Measurements from ENCODE around the gene TECPR2.

TECPR2 gene

DNA sequence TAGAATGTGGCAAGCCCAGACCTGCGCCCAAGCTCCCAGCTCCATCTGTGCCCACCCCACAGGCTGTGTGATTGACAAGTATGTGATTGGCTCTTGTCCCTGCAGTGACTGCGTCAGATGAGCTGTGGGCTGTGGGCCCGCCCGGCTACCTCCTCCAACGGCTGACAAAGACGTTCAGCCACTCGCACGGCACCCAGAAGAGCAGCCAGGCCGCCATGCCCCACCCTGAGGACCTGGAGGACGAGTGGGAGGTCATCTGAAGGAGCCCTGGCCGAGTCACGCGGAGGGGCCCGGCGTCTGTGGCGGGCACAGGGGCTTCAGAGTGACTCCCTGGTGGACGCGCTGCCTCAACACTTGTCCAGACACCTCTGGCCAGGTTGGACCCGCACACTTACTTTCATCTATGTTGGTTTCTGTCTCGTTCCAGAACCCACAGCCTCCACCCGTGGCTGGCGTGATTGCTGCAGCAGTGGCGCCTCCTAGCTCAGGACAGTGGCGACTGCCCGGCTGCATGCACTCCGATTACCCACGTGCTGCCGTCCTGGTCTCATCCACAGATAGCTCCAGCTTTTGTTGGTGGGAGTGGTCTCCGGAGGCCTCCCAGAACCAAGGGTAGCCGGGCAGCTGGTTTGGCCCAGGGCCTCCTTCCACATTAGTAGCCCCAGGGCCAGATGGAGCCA, 135.4 kb downstream of the TECPR2 start:
- no peak for DNase-seq

DNA sequence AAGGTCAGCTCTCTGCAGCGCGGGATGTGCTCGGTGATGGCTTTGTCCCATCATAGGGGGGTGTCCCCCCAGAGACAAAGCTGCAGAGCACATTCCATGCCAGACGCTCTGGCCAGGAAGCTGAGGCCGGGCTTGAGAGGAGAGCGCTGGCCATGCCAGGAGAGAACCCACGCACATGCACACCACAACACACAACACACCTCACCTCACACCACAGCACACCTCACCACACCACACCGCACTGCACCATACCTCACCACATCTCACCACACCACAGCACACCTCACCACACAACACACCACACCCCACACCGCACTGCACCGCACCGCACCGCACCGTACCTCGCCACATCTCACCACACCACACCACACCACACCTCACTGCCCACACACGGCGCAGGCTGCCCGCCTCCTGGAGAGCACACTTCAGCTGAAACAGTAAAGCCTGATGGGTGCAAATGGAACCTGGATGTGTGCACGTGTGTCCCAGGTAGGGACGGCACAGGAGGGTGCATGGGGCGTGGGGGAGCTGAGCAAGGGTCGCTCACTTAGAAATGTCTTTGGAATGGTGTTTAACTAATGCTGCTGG, 136.0 kb downstream of the TECPR2 start:
- DNase-seq: no peak

DNA sequence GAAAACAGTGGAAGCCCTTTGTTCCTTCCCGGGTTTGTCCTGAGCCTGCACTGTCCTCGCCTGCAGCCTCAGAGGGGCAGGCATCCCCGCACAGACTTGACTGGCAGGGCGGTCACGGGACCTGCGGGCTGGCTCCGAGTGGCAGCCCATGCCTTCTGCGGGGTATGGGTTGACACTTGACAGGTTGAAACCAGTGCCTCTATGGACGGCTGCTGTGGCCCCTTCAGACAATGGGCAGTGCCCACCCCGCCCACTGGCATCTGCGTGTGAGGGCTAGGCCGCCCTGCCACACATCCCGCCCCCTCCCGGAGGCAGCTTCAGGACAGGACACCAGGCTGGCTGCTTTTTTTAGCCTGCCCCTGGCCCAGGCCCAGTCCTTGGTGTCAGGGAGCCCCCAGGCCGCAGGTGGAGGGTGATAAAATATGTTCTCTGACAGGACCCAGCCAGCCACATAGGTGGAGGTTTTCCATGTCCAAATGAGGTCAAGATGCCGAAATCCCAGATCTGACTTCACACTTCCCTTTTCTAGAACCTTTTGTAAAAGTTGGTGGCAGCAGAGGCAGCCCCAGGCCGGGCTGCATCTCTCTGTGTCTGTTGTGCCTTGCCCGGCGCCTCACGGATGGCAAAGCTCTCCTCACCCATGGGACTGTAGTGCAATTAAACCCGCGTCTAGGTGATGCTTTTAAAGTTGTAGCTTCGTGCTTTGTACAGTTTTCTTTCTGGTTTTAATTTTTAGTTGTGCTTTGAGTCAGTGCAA, 136.8 kb downstream of the TECPR2 start:
- no peak for DNase-seq

DNA sequence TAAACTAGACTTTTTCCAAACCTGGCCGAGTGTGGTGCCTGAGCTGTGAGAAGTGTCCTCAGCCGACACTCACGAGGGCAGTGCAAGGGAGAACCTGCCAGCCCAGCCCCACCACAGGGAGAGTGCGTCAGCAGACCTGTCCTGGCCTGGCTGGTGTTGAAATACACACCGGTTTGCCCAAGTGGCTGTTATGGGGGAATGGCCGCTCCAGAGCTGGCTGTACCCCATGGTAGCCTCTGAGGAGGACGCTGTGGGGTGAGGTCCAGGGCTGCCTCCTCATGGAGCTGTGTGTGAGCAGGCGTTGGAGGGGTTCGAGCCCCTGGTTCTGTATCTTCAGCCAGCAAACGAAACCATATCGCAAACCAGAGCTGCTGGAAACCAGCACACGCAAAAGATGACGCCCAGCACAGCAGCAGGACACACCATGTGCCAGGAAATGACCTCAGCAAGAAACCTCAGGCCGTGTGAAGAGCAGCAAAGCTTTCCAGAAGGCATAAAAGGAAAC, 137.5 kb downstream of the TECPR2 start:
- no peak for DNase-seq

DNA sequence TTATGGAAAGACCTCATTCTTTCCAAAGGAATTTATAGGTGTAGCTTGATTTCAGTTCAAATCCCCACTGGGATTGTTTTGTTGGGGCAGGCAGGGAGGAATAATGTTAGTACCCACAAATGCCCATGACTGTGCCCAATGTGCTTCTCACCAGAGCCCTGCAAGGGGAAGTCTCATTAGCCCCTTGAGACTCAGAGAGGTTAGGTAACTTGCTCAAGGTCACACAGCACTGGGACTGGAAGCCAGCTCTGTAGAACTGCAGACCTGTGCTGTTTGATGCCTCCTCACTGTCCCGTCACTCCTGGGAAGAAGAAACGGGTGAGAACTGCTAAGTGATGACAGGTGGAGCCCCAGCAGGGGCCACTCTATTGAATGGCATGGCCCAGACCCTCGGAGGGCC, 138.0 kb downstream of the TECPR2 start:
- DNase-seq: no peak

DNA sequence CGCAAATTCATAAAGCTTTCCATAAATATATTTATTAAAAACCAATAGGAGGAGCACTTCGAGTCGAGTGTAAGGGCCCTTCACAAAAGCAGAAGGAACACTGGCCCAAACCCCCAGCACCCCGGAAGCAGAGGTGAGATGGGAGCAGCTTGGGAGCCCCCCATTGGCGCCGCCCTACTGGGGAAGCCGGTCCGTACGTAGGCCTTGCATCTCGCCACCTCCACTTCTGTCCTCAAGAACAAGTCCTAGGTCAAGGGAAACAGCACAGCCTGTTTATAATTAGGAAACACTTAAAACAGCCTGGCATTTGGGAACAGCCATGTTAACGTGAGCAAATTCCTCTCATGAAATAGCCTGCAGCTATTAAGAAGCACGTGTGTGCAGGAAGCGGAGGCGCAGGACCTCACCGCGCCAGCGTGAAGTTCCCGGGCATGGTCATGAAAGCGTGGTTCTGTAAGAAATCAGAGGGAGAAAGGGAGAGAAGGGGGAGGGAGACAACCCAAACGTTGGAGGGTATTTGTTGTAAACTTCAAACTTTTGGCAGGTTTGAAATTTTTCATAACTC, 139.1 kb downstream of the TECPR2 start:
- DNase-seq: no peak

DNA sequence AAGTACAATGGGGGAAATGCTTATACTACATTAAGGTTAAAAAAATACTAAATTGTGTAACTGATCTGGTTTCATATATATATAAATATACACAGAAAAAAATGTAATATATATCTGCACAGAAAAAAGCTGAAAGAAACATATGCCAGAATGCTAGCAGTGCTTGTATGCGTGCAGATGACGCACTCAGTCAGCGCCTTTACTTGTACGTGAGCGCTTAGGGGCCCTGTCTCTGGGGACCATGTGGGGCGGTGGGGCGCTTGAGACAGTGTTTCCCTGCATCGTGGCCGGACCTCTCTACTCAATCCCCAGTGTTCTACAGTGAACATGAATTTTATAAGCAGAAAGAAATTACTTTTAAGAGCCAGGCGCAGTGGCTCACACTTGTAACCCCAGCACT, 139.8 kb downstream of the TECPR2 start:
- no peak for DNase-seq

DNA sequence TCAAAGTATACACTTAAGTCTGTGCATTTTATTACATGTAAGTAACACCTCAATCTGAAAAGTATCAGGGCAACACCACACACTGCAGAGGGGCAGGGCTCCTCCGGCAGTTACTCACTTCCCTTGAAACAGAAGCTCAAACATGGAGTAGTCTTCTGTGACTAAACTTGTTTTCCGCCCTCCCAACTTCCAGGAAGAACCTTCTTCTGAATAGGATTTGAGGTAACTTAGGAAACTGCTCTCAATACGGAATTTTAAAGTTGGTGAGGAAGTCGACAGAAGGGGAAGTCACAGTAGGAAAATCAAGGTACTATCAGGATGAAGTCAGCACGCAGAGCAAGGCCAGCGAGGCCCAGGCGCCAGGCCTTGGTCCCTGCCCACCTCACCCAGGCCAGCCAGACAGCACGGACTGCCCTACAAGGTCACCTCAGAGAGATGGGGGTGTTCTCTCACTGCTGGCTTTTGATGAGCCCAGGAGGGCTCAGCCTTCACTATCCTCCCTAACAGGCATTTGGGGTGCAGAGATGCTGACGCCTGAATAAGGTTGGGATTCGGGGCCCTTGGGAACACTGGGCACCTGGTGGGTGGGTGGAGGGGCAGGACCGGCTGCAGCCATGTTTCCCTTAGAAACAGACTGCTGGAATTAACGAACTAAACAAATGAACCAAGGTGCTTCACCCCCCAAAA, 141.0 kb downstream of the TECPR2 start:
- DNase-seq: no peak

DNA sequence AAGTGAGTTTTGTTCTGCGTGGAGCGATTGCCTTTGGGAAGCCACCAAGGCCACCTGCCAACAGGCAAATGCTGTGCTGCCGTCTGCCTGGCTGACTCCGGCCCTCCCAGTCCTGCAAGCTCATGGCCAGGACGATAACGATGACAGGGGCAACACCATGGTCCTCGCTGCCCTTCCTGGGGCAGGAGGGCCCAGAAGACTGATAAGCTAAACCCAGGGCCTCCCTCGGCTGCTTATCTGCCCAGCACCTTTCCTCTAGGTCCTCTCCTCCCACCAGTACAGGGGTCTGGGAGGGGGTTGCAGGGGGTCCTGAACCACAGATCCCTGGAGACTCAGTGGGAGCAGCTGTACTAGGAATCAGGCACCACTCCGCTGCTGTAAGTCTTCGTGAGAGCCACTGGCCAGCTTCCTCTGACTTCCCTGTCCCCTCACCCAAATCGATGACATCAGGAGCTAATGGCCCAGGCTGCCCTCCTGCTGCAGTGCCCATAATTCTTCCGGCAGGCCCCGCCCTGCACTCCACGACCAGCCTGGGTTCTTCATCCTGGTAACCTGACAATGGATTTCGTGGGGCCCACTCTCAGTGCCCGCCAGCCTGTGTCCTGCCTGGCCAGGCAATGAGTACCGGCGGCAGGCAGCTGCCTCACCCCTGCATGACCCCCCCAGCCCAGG, 141.7 kb downstream of the TECPR2 start:
- no peak for DNase-seq

DNA sequence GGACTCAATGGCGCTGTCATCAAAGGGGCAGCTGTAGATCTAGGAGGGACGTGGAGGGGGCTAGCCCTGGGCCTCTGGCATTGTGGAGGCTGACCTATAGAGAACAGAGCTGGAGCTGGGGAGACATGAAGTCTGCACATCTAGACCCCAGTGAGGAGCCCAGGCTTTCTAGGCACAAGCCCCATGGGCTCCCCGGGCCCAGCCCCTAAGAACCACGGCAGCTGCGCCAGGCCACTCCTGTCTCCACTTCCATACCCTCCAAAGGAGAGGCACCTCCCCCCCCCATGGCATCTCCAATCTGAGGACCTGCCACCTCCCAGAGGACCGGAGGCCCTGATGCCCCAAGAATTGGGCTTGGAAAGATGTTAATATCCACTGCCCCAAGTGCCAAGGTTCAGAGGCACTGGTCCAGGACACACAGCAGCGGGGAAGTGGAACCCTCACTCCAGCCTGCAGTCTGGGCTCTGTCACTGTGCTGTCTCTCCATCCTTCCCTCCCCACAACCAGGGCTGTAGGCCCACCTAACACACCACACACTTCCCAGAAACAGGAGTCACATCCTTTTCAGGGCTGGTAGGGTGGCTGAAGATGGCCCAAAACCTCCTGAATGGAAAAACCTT, 142.4 kb downstream of the TECPR2 start:
- DNase-seq: no peak

DNA sequence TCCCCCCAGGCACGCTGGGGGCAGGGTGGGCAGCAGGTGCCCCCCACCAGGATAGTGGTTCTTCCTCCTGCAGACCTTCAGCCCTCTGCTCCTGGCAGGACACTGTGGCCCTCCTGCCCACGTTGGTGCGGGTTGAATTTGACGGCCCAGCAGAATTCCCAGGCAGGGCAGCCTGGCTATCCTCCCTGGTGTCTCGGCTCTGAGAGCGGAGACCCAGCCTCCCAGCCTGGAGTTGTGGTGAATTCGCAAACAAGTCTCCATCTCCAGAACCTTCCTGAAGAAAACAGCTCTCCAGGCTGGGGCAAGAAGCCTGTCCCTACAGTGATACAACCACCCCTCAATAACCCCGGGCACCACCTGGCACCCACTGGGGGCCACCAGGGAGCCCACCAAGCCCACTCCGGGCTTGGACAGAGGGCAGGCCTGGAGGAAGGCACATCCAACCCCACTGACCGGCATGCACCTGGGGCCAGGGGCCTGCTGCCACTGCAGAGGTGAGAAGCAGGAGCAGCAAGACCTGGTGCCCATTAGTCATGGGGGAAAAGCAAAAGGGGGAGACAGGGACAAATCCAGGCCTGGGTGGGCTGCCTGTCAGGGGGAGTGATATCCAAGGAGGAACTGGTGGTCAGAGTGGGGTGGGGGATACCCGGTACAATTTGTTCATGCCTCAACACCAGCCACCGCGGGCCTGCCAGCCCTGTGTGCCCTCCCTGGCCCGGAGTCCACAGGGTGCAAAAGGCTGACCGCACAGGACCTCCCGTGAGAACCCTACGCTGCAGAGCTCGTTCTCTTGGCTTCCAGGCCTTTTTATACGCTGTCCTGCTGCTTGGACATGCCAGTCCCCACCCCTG, 143.3 kb downstream of the TECPR2 start:
- no peak for DNase-seq

DNA sequence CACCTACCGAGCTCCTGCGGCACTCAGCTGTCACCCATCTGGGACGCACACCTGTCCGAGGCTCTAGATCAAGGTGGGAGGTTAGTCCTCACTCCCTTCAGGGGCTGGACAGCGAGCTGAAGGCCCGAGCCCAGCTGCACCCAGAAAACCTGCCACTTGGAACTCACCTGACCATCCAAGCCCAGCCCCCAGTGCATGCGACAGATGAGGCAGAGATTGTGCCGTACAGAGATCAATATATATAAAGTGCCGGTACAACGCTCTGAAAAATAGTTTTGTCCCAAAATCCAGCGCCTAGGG, 143.8 kb downstream of the TECPR2 start:
- DNase-seq: no peak

DNA sequence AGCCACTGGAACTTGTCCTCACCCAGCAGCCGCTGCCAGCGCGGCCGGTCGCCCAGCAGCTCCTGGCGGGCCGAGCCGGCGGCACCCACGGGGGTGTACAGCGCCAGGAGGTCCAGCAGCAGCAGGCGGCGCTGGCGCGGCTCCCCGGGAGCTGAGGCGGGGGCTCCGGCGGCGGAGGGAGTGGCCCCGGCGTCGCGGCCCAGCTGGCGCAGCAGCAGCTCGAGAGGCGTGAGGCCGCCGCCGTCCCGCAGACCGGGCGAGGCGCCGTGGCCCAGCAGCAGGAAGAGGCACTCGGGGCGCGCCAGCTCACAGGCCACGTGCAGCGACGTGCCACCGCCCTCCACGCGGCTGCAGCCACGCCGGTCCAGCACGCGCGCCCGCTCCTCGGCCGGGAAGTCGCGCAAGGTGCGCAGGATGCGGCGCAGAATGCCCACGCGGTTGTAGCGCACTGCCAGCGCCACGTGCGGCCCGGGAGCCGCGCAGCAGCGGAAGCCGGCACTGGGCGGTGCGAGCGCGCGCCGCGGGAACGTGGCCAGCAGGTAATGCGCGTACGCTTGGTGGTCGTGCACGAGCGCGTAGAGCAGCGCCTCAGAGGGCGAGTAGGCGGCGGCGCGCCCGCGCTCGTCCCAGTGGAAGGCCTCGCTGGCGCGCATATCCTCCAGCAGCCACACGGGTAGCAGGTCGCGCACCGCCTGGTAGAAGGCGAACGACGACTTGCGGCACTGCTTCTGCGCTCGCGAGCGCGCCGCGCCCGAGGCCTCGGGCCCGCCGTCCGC, 144.5 kb downstream of the TECPR2 start:
- DNase-seq: no peak

DNA sequence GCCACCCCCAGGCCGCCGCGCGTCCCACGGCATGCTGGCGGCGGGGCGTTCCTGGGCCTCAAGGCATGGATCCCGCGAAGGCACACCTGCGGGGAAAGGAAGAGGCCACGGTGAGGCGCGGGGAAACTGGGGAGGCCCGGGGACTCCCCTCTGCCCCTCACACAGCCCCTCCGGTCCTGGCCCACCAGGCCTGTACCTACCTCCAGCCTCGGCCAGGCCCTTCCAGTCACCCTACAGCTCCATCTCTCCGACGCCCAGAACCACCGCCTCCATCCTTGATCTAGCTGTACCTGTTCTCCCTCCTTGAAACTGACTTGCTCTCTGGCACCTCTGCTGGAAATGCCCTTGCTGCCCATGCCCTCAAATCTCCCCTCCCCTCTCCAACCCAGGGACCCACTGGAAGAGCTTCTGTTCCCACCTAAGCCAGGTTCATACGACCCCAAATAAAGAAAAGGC, 145.1 kb downstream of the TECPR2 start:
- no peak for DNase-seq

DNA sequence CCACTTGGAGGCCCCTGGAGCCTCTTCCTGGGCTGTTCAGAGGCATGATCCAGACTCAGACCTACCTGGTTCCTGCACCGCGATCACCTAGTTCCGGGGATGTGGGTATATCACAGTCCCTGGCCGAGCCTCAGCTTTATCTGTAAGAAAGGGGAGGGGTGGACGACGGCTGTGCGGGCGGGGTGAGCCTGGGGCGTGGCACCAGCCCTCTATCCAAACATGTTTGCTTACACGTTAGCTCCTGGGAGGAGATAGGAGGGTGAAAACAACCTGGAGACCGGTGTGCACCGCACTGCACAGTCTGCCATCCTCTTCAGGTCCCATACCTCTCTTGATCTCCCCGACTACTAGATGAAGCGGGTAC, 145.7 kb downstream of the TECPR2 start:
- no peak for DNase-seq

DNA sequence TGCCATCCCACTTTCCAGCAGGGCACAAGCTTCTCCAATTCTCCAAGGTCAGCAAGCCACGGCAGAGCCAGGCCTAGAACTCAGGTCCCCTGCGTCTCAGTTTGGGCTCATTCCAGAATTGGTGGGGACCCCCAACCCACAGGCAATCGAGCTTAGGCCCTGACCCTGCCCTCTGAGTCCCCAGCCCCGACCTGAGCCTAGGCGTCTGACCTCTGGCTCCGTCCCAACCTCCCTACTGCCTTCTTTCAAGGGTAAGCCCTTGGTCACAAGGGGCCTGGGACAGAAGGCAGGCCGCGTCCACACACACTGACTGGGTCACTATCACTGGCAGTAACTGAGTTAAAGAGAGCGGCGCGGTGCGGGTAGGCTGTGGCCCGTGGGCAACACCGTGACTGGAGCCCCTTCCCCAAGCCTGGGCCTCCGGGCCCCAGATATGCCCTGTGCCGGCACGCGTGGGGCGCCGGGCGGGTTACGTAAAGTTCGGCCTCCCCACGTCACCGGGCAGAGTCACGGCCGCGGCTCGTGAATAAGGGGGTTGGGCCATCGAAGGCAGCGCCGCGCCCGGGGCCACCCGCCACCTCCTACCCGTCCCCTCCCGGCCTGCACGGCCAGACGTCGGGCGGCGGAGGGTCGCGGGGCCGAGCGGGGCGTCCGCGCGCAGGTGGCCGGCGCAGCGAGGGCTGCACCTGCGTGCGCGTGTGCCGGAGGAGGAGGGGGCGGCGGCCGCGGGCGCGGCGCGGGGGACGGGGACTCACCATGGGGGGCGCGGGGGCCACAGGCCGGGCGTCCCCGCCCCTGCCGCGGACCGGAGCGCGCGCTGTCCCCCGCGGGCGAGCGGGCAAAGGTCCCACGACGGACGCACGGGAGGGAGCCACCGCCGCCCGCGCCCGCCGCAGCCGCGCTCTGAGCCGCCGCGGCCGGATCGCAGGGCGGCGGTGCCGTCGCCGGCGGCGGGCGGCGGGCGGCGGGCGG, 146.3 kb downstream of the TECPR2 start:
- DNase-seq: no peak

DNA sequence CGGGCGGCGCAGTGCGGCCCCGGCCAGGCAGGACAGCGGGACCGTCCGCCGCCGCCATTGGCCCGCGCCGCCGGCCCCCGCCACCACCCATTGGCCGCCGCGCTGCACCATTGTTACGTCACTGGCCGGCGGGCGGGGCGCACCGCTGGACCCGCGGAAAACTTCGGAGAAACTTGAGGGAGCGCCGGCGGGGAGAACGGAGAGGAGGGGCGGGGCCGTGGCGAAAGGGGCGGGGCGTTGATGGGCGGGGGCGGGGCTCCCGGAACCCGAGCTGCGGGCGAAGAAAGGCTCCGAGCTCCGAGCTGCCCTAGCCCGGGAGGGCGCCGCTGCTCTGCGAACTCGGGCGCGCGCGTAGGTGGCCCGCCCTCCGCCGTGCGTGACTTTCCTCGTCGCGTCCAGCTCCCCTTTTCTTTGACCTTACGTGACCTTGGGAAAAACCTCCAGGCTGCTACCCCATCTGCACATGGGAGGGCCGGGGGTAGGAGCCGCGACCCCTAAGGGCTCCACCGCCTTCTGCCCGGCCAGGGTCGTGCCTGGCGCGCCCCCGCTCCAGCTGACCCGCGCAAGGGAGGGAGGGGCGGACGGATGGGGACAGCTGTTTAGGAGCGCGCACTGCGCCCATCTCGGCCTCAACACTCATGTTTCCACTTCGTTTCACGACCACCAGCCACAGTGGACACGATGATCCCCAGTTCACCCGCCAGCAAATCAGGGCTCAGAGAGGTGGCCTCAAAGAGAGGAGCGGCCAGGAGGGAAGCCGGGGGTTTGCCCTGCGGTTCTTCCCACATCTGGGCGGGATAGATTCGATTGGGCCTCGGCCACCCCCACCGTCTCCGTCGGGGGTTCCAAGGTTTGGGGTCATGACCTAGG, 147.2 kb downstream of the TECPR2 start, which contains the start of gene ANKRD9:
Gene ANKRD9, minus strand, starts transcription at position 31 of the 870 bp plus-strand sequence. CDS start 1,887 bp downstream, outside the sequence.
- DNase-seq: peak; percentile 80

Data from DMS 273 treated with DMSO at 0.1 percent for 48 hours (cell line).